ENCODE data around the gene SNX8. TPM values are rescaled to one million over a fixed set of nuclear protein-coding genes. Genes with fewer than 3 reads are reported as not detected.

SNX8 gene
- total and polyA plus RNA-seq, 9 of the 15 experiments (the other 6 are each of a cell fraction or from before 2014, with no cell fraction given) = 2.7 to 51.6 (median 16.9) TPM

DNA sequence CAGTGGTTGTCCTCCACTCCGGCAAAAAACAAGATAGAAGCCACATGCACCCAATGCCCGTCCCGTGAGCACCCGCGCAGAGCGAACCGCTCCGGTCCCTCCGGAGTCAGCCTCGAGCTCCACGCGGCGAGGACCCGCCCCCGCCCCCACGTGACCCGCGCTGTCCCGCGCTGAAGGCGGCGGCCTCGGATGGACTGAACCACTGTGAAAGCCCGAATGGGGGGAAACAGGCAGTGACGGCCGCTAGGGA is 39.6 kb upstream of the SNX8 start (continued):
- TF ChIP-seq, protein P1, sequence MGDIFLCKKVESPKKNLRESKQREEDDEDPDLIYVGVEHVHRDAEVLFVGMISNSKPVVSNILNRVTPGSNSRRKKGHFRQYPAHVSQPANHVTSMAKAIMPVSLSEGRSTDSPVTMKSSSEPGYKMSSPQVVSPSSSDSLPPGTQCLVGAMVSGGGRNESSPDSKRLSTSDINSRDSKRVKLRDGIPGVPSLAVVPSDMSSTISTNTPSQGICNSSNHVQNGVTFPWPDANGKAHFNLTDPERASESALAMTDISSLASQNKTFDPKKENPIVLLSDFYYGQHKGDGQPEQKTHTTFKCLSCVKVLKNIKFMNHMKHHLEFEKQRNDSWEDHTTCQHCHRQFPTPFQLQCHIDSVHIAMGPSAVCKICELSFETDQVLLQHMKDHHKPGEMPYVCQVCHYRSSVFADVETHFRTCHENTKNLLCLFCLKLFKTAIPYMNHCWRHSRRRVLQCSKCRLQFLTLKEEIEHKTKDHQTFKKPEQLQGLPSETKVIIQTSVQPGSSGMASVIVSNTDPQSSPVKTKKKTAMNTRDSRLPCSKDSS (IDR thresholded peaks at IDR 0.05; ENCODE audit: low read depth, partially characterized antibody) = no peak
- TF ChIP-seq HNRNPK (IDR thresholded peaks at IDR 0.05; ENCODE audit: low read depth, low read length, poor library complexity, severe bottlenecking) = no peak
- peak; percentile 87; the same call in 1 of the 2 replicates for TF ChIP-seq SP1 (CRISPR knock-in tag; IDR thresholded peaks at IDR 0.05)
- TF ChIP-seq RFX1 (IDR thresholded peaks at IDR 0.05) = no peak
- no peak for TF ChIP-seq NFATC3 (IDR thresholded peaks at IDR 0.05)
- no peak for TF ChIP-seq MAFK (IDR thresholded peaks at IDR 0.05; ENCODE audit: low read length)
- TF ChIP-seq ZC3H8 (IDR thresholded peaks at IDR 0.05) = no peak
- TF ChIP-seq PRMT5 (CRISPR knock-in tag; IDR thresholded peaks at IDR 0.05) = no peak
- TF ChIP-seq, protein P2, sequence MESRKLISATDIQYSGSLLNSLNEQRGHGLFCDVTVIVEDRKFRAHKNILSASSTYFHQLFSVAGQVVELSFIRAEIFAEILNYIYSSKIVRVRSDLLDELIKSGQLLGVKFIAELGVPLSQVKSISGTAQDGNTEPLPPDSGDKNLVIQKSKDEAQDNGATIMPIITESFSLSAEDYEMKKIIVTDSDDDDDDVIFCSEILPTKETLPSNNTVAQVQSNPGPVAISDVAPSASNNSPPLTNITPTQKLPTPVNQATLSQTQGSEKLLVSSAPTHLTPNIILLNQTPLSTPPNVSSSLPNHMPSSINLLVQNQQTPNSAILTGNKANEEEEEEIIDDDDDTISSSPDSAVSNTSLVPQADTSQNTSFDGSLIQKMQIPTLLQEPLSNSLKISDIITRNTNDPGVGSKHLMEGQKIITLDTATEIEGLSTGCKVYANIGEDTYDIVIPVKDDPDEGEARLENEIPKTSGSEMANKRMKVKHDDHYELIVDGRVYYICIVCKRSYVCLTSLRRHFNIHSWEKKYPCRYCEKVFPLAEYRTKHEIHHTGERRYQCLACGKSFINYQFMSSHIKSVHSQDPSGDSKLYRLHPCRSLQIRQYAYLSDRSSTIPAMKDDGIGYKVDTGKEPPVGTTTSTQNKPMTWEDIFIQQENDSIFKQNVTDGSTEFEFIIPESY (CRISPR knock-in tag; IDR thresholded peaks at IDR 0.05) = peak; percentile 95
- TF ChIP-seq, protein P3, sequence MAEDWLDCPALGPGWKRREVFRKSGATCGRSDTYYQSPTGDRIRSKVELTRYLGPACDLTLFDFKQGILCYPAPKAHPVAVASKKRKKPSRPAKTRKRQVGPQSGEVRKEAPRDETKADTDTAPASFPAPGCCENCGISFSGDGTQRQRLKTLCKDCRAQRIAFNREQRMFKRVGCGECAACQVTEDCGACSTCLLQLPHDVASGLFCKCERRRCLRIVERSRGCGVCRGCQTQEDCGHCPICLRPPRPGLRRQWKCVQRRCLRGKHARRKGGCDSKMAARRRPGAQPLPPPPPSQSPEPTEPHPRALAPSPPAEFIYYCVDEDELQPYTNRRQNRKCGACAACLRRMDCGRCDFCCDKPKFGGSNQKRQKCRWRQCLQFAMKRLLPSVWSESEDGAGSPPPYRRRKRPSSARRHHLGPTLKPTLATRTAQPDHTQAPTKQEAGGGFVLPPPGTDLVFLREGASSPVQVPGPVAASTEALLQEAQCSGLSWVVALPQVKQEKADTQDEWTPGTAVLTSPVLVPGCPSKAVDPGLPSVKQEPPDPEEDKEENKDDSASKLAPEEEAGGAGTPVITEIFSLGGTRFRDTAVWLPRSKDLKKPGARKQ (CRISPR knock-in tag; IDR thresholded peaks at IDR 0.05) = no peak
- no peak for TF ChIP-seq PRPF4 (IDR thresholded peaks at IDR 0.05; ENCODE audit: insufficient read depth, low read depth, low read length, poor library complexity, severe bottlenecking)
- no peak for TF ChIP-seq LARP7 (IDR thresholded peaks at IDR 0.05)
- no peak for TF ChIP-seq XRCC5 (IDR thresholded peaks at IDR 0.05; ENCODE audit: low read depth, low read length)
- TF ChIP-seq CEBPB (tag; IDR thresholded peaks at IDR 0.05) = no peak
- TF ChIP-seq, protein P4, sequence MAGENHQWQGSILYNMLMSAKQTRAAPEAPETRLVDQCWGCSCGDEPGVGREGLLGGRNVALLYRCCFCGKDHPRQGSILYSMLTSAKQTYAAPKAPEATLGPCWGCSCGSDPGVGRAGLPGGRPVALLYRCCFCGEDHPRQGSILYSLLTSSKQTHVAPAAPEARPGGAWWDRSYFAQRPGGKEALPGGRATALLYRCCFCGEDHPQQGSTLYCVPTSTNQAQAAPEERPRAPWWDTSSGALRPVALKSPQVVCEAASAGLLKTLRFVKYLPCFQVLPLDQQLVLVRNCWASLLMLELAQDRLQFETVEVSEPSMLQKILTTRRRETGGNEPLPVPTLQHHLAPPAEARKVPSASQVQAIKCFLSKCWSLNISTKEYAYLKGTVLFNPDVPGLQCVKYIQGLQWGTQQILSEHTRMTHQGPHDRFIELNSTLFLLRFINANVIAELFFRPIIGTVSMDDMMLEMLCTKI (IDR thresholded peaks at IDR 0.05; ENCODE audit: partially characterized antibody) = no peak
- TF ChIP-seq, protein P5, sequence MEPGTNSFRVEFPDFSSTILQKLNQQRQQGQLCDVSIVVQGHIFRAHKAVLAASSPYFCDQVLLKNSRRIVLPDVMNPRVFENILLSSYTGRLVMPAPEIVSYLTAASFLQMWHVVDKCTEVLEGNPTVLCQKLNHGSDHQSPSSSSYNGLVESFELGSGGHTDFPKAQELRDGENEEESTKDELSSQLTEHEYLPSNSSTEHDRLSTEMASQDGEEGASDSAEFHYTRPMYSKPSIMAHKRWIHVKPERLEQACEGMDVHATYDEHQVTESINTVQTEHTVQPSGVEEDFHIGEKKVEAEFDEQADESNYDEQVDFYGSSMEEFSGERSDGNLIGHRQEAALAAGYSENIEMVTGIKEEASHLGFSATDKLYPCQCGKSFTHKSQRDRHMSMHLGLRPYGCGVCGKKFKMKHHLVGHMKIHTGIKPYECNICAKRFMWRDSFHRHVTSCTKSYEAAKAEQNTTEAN (CRISPR knock-in tag; IDR thresholded peaks at IDR 0.05) = peak; percentile 93
- no peak for TF ChIP-seq NBN (IDR thresholded peaks at IDR 0.05; ENCODE audit: low read depth)
- TF ChIP-seq MED1 (CRISPR knock-in tag; IDR thresholded peaks at IDR 0.05; ENCODE audit: borderline replicate concordance) = no peak
- no peak for TF ChIP-seq ESRRB (CRISPR knock-in tag; IDR thresholded peaks at IDR 0.05; ENCODE audit: borderline replicate concordance)
- no peak for TF ChIP-seq POLR3G (IDR thresholded peaks at IDR 0.05; ENCODE audit: extremely low read depth, insufficient read length, insufficient replicate concordance)
- no peak for TF ChIP-seq MEIS2 (IDR thresholded peaks at IDR 0.05; ENCODE audit: partially characterized antibody)
- TF ChIP-seq, protein P6, sequence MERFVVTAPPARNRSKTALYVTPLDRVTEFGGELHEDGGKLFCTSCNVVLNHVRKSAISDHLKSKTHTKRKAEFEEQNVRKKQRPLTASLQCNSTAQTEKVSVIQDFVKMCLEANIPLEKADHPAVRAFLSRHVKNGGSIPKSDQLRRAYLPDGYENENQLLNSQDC (CRISPR knock-in tag; IDR thresholded peaks at IDR 0.05) = no peak; the same call in 1 of the 2 replicates

Data from K562 (cell line).